ENCODE data around the gene ACVRL1. TPM values are rescaled to one million over a fixed set of nuclear protein-coding genes. Genes with fewer than 3 reads are reported as not detected.

The ACVRL1 gene
- total and polyA plus RNA-seq, 7 donors: 12.5 to 113 (median 64.0) TPM

- intact Hi-C loops (cut with DNase I): no loop called here
Observed at GRCh38 chr12:51922146-51922545, 14.8 kb downstream of the ACVRL1 start.

DNA sequence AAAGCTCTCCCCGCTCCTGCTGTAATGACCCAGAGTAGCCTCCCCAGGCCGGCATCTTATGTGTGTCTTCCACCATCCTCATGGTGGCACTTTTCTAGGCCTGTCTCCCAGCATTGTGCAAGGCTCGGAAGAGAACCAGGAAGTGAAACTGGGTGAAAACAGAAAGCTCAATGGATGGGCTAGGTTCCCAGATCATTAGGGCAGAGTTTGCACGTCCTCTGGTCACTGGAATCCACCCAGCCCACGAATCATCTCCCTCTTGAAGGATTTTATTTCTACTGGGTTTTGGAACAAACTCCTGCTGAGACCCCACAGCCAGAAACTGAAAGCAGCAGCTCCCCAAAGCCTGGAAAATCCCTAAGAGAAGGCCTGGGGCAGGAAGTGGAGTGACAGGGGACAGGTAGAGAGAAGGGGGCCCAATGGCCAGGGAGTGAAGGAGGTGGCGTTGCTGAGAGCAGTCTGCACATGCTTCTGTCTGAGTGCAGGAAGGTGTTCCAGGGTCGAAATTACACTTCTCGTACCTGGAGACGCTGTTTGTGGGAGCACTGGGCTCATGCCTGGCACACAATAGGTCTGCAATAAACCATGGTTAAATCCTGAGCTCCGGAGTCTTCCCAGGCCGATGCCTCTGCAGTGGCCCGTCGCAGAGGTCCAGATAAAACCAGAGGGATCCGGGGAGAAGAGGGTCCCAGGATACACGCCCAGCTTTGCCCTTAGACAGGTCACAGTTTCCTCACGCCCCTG, 15.6 kb downstream of the ACVRL1 start:
- peak in 1 of 4 donors; percentile 42 for TF ChIP-seq POLR2AphosphoS5 (IDR thresholded peaks at IDR 0.05)
- no peak for TF ChIP-seq EP300 (IDR thresholded peaks at IDR 0.05)
- TF ChIP-seq CTCF (IDR thresholded peaks at IDR 0.05): no peak
- peaks cover 0 to 12% (median 10%) of the 10 kb centered on the region in 4 donors for H3K4me1 ChIP-seq
- WGBS, 2 donors: 51 to 53% methylated on average over 16 of the region's 16 CpGs
- DNase-seq: peak; percentile 84
- intact Hi-C loops (cut with DNase I): no loop called here
- peaks cover 0 to 10% (median 0%) of the 10 kb centered on the region in 3 donors for H3K27me3 ChIP-seq
- peak overlapping the region; percentile 54 to 80 (median 65) for H3K27ac ChIP-seq
- no peaks in the 10 kb centered on the region for H3K36me3 ChIP-seq
- peak overlapping the region in 1 of 4 donors; percentile 10 for H3K4me3 ChIP-seq
- no peaks in the 10 kb centered on the region for H3K9me3 ChIP-seq

More at GRCh38 chr12:51922146-51922545, 14.8 kb downstream of the ACVRL1 start:
- TF ChIP-seq POLR2A (IDR thresholded peaks at IDR 0.05): no peak
- no peak for TF ChIP-seq POLR2AphosphoS5 (IDR thresholded peaks at IDR 0.05)
- Histone ChIP-seq H3K9me3 (no peaks in the 10 kb centered on the region), H3K4me3 (no peak overlapping the region), H3K4me1 (peaks cover 0 to 12% (median 10%) of the 10 kb centered on the region in 4 donors), H3K36me3 (no peaks in the 10 kb centered on the region), H3K27ac (peak overlapping the region; percentile 54 to 80 (median 65)), H3K27me3 (peaks cover 0 to 10% (median 0%) of the 10 kb centered on the region in 3 donors)
- peak; percentile 43 for DNase-seq
- WGBS, 2 donors: 95 to 96% methylated on average over 2 of the region's 2 CpGs

DNA sequence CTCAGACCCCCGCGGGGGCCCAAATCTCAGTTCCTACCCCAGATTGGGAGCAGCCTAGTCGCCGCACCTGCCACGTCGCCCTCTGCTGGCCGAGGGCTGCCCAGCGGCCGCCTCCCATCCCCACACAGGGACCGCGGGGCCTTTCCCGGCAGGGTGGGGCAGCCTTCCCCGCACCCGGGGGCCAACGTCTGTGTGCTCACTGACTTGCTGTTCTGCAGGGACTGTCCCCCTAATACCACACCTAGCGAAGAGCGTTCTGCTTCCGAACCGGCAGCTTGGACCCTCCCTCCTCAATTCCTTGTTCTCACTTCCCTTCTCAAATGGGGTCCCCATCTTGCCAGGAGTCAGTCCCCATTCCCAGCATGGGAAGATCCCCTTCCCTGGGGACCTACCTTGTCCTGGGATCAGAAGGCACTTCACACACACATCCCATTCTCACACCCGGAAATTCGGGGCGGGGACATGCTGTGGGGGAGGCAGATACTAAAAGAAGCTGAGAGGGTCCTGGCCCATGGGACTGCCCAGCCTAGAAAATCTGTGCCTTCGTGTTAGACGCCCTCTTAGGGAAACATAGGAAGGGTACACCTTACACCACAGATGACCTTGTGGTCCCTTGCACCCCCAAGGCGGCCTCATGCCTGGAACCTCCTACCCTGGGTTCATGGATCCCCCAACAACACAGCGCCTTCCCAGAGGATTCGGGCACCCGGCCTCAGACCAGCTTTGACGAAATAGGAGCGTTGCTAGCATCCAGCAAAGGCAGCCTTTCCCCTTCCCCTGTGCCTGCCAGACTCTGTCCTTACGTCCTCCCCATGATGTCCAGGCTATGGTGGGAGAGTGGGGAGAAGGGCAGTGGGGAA, 16.4 kb downstream of the ACVRL1 start:
- Histone ChIP-seq H3K4me3 (peak overlapping the region in 1 of 4 donors; percentile 10), H3K4me1 (peaks cover 0 to 12% (median 10%) of the 10 kb centered on the region in 4 donors), H3K27me3 (peaks cover 0 to 10% (median 0%) of the 10 kb centered on the region in 3 donors), H3K36me3 (no peaks in the 10 kb centered on the region), H3K27ac (peak overlapping the region; percentile 54 to 80 (median 65)), H3K9me3 (no peaks in the 10 kb centered on the region)
- DNase-seq: peak; percentile 79
- intact Hi-C loops (cut with DNase I): no loop called here
- WGBS, 2 donors: 22 to 27% methylated on average over 31 of the region's 31 CpGs
- TF ChIP-seq EP300 (IDR thresholded peaks at IDR 0.05) (no peak), POLR2AphosphoS5 (IDR thresholded peaks at IDR 0.05) (peak in 1 of 4 donors; percentile 15), CTCF (IDR thresholded peaks at IDR 0.05) (peak; percentile 55 to 77 (median 61)), POLR2A (IDR thresholded peaks at IDR 0.05) (no peak)

DNA sequence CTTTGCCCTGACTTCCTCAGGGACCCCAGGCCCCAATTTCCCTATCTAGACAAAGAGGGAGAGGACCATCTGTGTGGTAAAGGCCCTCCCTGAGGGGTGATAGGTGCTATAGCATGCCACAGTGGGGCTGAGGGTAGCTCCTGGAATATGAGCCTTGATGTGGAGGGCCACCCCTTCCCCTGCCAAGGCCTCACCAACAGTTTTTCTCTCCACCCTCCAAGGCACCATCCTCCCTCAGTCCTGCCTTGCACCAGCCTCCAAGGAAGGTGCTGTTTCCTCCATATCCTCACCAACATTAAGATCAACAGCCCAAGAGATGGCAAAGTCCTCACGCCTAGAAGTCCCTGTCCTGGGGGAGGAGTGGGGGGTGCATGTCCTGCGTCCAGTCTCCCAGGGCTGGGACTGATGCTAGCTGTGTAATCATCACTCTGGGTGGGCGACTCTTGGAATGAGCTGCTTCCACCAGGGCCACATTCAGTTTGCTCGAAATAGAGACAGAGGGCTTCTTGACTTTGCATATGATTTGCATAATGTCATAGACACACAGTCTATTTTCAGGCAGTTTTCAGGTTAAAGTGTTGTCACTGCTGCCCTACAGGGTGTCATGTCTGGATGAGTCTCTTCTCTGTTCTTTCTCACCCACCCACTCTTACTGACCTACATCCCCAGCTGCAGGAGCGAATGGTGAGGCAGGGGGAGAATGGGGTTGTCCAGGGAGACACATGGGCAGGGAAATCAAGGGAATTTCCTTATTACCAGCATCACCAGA, 17.4 kb downstream of the ACVRL1 start:
- intact Hi-C loops (cut with DNase I): no loop called here

More for the DNA sequence above, 17.4 kb downstream of the ACVRL1 start:
- DNase-seq: no peak
- peak in 1 of 4 donors; percentile 6 for TF ChIP-seq POLR2AphosphoS5 (IDR thresholded peaks at IDR 0.05)
- no peak for TF ChIP-seq CTCF (IDR thresholded peaks at IDR 0.05)
- TF ChIP-seq EP300 (IDR thresholded peaks at IDR 0.05): no peak
- no peak for TF ChIP-seq POLR2A (IDR thresholded peaks at IDR 0.05)
- Histone ChIP-seq H3K4me1 (peaks cover 0 to 12% (median 10%) of the 10 kb centered on the region in 4 donors), H3K36me3 (no peaks in the 10 kb centered on the region), H3K27ac (no peak overlapping the region), H3K27me3 (peaks cover 0 to 10% (median 0%) of the 10 kb centered on the region in 3 donors), H3K9me3 (no peaks in the 10 kb centered on the region), H3K4me3 (no peak overlapping the region)
- WGBS, 2 donors: 82 to 83% methylated on average over 5 of the region's 5 CpGs
